DND-41 (cell line): ENCODE measurements around the gene CHRM5.

Experiments
- CTCF ChIP-seq: IDR thresholded peaks from 2 replicates; pipeline ENCODE4 v1.5.1; 2012; ENCODE audit warnings: borderline replicate concordance, low read length, moderate library complexity, mild to moderate bottlenecking; ENCODE audit not compliant: poor library complexity, severe bottlenecking; ENCODE audit errors: extremely low read depth
- EZH2 ChIP-seq: IDR thresholded peaks from 3 replicates; pipeline ENCODE4 v1.6.1; 2012; ENCODE audit warnings: borderline replicate concordance, low read depth, mild to moderate bottlenecking, moderate library complexity, low read length, inconsistent platforms; ENCODE audit not compliant: severe bottlenecking

GRCh38 chr15:33980159-33980558 lies 11.9 kb downstream of the CHRM5 start:
- no peak for TF ChIP-seq EZH2
- TF ChIP-seq CTCF: no peak
